Activated CD4-positive, alpha-beta T cell treated with anti-CD3 and anti-CD28 coated beads for 24 hours (primary cell): ENCODE results near the gene CRYGB.
"Not testable (repeated sequence)": the region's sequence is repeated elsewhere in the genome, so short reads cannot be mapped to it uniquely, and the experiment has no call there.

ENCODE experiments used
- DNase-seq, 2 donors: peaks; one replicate each; pipeline ENCODE4 v3.0.0-alpha.2; 2020; ENCODE audit warnings: low read depth in 2 of 2

Gene CRYGB

DNA sequence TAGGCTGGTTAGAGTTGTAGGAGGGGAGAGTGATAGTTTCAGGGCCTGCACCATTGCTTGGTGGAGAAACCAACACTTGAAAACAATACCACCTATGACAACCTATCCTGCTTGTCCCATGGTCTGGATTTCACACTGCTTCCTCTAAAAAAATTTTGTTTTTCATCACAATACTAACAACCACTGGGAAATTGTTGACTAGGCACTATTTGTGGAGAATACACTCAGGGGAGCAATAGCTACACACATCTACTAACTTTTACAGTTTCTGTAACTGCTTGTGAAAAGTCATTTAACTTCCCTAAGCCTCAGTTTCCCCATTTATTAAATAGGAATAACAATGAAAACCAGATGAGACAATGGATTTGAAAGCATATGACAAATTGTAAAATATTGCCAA, 4.1 kb upstream of the CRYGB start:
- DNase-seq, result no peak

DNA sequence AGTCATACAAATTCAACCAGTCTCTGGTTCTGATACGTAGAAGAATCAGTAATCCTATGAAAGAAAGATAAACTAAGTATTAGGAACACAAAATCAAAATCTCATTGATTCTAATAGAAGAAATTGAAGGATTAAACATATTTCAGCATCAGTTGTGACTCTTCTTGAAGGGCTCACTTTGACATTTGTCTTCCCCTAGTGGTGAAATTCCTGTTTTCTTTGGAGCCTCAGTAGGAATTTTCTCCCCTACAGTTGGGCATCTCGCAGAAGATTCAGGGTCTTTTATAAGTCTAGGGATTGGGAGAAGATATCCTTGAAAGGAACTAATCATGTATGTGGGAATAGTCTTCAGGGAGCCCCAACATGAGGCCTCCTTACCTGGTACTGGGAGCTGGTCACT, 2.8 kb upstream of the CRYGB start:
- DNase-seq, result no peak

DNA sequence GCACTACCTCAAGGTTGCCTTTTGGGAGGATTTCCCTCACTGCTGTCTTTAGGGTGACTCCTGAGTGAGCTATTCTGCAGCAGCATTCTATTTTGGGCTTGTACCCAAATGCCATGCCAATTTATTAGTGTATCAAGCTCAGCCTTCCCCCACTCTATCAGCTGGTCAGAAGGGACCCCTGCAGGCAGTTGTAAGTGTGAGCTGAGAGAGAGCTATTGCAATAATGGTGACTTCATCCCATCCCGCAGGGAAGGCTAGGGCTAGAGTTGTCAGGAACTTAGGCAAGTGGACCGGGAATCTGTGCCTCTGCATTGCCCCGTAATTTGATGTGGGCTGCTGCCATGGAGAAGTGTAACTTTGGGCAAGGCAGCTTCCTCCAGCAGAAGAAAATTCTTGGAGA, 1.8 kb upstream of the CRYGB start:
- DNase-seq, result no peak

DNA sequence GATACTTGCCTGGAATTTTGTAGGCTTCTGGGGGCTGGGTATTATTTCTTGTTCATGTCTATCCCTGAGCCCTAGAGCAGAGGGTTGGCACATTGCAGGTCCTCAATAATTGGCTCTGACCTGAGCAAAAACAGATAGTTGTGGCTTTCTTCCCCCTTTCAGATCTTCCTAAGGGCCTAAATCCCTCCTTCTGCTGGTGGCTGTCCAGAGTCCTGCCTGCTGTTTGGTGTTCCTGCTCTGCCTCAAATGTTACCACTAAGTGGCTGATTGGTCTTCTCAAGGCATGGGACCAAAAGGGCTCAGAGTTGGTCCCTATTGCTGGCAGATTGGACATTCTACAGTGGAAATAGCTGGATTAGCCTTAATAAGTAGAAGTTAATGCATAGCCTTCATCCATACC, 1.1 kb upstream of the CRYGB start:
- DNase-seq, result no peak

DNA sequence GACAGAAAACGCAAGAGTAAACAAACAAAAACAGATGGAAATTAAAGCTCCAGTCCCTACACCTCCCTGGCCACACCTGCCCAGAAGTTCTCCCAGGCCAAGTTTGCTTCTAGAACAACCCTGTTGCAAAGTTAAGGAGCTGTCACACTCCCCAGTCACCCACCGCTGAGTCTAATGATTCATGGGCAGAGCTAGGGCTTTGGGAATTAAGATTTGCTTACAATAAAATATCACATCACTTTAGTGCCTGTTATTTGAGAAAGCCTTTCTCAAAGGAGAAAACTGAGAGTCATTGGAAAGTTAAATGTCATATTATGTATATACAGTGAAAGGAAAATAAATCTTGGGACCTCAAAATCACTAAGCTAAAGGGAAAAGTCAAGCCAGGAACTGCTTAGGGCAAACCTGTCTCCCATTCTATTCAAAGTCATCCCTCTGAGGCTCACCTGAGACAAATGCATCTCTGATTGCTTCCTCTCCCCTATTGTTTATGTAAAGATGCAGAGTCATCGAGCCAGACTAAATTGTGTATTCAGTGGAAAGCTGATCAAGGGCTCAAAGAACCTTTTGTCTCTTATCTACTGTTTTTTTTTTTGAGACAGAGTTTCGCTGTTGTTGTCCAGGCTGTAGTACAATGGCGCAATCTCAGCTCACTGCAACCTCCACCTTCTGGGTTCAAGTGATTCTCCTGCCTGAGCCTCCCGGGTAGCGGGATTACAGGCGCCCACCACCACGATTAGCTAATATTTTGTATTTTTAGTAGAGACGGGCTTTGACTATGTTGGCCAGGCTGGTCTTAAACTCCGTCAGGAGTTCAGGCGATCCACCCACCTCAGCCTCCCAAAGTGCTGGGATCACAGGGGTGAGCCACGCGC, 2.8 kb downstream of the CRYGB start:
- no peak for DNase-seq

DNA sequence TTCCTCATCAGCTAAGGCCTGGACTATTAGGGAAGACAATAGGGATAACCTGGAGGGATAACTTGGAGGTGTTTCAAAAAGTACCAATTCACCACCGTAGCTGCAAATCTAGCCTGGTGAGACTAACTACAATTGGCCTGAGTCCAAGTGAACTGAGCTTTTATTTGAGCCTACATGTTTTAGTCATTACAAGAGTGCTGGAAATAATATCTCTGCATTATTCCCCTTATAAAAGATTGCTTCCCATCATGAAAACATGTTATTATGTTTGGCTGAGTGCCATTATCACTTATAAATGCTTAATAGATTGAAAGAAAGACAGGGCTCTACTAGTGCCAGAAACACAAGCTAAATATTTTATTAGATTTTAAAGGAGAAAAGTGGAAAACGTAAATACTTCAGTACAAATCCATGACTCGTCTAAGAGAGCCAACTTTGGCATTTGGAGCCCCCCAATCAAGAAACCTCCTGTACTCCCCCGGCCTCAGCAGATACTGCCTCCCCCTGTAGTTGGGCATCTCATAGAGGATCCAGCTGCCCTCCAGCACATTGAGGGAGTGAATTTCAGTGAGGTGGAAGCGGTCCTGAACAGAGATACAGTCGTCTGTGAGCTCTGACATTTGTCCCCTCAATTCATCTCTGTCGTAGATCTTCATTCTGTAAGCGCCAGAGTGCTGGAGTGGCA, 3.6 kb downstream of the CRYGB start:
- DNase-seq, result no peak

DNA sequence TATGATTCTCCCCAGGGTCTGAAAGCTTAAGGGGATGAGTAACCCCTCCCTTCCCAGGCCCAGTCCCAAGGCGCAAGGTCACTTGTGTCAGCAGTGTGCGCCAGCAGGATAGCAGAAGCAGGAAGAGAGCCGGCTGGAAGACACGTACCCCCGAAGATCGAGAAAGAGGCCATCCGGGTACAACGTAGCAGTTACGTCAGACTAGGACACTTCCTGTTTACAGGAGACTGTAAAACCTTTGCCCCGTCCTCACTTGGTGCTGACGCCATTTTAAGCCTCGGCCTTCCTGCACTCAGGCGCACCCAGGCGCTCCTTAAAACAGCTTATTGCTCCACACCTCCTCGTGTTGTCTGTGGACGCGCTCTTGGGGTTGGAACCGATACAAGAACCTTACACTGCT, 6.5 kb downstream of the CRYGB start:
- DNase-seq, result no peak

DNA sequence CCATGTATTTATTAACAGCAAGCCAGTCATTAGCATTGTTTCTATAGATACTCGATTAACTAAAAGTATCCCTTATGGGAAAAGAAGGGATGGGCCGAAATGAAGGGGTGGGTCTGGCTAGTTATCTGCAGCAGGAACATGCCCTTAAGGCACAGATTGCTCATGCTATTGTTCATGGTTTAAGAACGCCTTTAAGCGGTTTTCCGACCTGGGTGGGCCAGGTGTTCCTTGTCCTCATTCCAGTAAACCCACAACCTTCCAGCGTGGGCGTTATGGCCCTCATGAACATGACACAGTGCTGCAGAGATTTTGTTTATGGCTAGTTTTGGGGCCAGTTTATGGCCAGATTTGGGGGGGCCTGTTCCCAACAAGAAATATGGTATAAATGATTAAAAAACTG, 7.6 kb downstream of the CRYGB start:
- not testable (repeated sequence) for DNase-seq

DNA sequence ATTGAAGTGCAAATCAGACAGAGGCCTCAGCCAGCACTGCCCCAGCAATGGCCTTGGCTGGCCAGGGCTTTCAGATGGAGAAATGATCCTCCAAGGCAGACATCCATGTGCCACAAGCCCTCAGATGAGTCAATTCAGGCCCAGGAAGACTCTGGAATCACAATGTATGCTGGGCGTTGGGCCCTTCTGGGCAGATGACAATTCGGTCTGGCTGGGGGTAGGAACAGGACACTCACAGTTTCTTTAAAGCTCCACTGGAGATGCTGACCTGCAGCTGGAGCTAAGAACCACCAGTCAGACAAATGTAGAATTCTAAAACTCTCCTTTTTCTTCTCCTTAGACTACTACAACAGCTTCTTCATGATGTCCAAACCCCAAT, 9.3 kb downstream of the CRYGB start:
- no peak for DNase-seq

DNA sequence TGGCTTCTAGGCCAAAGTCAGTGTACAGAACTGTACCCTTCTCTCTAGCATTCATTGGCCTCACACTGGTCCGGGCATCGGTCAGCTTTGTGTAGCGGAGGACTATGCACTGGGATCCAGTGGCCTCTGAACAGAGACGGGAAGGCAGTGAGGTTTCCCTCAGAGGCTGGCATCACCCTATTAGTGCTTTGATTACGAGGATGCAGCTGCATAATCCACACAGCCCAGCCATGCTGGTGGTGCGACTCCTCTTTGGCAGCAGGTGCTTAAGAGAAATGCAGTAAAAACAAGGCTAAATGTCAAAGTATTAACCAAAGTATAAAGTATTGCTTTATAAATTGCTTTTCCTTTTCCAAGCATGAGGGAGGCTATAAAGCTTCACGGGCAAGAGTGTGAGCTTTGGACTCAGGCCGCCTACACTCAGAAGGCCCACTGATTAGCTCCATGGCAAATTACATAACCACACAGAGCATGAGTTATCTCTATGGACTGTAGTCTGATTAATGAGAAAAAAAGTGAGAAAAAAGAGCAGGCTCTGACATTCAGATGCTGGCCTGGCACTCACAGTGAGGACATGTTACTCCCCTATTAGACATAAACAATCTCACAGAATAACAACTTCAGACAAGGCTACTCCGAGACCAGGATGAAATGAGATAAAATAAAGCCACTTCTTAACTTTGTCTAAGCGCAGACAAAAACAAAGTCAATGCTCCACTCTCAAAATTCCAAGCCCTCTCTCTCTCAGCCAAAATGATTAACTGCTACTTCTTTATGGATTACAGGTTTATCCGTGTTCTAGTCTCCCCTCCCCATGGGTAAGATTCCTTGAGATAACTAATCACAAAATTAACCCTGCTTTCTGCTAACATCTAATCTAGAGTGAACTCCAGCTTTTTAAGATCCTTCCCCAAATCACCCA, 9.9 kb downstream of the CRYGB start:
- DNase-seq, result no peak

DNA sequence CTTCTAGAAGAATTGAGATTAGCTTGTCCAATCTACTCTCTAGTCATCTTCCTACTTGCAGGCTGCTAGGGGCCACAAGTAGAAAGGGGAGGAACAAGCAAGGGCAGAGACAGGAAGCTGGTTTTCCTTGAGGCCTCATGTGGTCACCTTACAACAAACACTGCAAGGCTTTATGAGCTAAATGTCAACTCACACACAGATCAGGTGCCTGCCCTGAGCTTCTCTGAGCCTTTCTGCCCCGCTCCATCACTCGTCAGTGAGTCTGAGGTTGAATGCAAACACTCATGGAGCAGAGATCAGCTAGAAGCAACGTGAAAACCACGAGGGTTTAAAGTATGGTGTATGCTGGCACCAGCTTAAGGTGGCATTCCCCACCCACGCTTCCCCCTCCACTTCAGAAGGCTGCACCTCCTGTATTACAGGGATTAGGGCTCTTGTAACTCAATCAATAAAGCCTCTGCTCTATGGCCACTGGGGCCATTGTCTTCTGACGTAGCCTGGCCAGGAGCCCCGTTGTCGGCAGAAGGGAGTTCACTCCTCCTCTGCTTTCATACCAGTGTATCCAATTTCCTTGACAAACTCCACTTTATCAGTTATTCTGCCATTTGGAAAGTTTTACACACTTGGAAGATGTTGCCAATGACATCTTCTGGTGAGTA, 10.9 kb downstream of the CRYGB start:
- no peak for DNase-seq

DNA sequence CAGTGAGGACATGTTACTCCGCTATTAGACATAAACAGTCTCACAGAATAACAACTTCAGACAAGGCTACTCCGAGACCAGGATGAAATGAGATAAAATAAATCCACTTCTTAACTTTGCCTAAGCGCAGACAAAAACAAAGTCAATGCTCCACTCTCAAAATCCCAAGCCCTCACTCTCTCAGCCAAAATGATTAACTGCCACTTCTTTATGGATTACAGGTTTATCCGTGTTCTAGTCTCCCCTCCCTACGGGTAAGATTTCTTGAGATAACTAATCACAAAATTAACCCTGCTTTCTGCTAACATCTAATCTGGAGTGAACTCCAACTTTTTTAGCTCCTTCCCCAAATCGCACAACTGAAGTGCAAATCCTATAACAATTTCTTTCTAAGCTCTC, 15.2 kb downstream of the CRYGB start:
- no peak for DNase-seq

DNA sequence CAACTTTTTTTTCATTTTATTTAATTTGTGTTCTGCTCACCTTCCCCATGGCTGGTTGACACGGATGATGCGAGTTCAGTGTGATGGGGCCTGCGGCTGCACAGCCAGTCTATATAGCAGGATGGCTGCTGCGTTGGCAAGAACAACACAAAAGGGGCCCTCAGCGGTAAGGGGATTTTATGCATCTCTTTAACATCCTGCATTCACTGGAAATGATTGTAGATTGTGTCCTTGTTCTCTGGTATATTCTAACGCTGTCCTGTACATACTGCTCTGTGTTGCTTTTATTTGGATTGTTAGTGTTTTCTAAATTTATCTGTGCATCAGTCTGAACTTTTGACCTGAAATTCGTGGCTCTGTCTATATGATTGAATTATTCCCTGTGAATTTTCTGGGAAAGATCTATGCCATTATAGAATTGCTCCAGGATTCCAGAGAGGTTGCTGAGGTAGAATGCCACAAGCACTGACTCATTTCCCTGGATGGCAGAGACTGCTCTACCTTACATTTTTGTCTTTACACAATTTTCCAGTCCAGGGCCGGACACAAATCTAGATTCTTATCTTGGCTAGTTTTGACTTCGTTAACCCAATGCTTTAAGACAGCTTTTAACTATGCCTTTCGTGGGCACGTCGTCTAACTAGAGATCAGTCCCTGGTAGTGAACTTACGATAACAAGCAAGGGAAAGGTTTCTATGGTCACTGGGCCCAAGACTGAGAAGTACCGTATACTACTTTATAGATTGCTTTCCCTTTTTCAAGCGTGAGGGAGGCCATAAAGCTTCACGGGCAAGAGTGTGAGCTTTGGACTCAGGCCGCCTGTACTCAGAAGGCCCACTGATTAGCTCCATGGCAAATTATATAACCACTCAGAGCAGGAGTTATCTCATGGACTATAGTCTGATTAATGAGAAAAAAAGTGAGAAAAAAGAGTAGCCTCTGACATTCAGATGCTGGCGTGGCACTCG, 15.9 kb downstream of the CRYGB start, which contains the start of gene CRYGC:
Gene CRYGC, minus strand, starts transcription at position 85 of the 968 bp plus-strand sequence. Its CDS starts 36 bp downstream, at position 49.
- DNase-seq, result no peak

DNA sequence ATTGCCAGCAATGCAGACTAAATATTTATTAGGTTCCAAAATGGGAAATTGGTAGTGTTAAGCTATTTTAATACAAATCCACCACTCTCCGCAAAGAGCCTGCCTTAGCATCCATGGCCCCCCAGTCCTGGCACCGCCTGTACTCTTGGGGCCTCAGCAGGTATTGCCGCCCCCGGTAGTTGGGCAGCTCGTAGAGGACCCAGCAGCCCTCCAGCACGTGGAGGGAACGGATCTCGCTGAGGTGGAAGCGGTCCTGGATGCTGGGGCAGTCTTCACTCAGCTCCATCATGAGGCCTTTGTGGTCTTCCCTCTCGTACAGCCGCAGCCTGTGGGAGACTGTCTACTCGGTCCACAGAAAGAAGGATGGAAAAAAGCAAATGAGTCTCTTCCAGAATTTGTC, 17.8 kb downstream of the CRYGB start:
- no peak for DNase-seq

DNA sequence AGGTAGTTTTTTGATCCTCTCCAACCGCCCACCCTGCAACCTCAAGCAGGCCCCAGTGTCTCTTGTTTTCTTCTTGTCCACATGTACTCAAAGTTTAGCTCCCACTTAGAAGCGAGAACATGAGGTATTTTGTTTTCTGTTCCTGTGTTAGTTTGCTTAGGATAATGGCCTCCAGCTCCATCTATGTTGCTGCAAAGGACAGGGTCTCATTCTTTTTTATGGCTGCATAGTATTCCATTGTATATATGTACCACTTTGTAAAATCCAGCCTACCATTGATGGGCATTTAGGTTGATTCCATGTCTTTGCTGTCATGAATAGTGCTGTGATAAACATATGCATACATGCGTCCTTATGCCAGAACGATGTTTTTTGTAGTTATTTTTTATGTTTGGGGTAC, 18.9 kb downstream of the CRYGB start:
- DNase-seq, result no peak

DNA sequence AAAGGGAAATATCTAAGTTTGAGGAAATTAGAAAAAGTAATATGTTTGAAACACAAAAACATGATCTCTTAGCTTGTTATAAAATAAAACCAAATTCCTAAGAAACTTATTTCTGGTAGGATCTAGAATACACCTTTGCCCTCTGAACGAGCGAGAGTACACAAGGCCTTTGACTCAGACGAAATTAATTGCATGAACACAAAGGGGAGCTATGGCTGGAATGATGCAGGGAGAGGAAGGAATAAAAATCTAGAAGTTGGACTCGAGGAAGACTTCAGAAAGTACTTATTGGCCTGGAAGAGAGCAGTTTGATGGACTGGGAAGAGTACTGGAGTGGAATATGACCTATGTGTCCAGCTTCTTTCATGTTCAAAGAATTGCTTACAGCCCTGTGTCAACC, 20.7 kb downstream of the CRYGB start:
- no peak for DNase-seq

DNA sequence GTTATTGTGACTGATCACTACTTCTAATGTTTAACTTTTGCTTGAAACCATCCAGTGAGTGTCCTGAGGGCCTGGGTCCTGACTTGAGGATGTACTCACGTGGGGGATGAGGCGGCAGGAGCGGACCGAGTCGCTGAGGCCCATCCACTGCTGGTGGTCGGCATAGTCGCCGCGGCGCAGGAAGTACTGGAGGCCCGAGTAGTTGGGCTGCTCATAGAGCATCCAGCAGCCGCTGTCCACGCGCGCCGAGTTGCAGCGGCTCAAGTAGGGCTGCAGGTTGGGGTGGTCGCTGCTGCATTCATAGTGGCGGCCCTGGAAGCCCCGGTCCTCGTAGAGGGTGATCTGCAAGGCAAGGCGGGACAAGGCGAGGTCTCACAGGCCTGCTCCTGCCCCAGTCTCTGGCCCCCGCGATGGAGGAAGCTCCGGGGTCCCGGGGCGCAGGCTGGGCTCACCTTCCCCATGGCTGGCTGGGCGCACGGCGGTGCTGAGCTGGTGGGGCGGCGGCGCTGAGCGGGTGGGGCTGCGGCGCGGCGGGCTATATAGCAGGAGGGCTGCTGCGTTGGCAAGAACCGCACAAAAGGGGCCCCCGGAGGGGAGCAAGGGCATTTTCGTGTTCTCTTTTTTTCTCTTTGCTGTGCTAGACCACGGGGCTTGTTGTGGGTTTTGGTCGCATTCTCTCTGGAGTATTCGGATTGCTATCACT, 21.8 kb downstream of the CRYGB start, which contains the start of gene CRYGD:
Gene CRYGD, minus strand, starts transcription at position 512 of the 703 bp plus-strand sequence. Its CDS starts 51 bp downstream, at position 461.
- not testable (repeated sequence) for DNase-seq

DNA sequence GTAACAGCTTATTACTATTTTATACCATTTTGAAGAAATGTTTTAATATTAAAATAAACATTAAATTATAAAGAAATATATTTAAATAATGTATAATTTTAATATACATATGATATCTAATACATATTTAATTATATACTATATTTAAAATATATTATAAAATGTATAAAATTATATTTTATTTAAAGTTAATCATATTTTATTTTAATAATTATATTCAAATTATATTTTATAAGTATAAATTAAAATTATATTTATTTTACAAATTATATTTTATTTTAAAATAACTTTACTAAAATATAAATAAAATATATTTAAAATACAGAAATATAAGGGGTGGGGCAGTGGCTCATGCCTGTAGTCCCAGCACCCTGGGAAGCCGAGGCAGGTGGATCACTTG, 23.7 kb downstream of the CRYGB start:
- DNase-seq, result no peak

DNA sequence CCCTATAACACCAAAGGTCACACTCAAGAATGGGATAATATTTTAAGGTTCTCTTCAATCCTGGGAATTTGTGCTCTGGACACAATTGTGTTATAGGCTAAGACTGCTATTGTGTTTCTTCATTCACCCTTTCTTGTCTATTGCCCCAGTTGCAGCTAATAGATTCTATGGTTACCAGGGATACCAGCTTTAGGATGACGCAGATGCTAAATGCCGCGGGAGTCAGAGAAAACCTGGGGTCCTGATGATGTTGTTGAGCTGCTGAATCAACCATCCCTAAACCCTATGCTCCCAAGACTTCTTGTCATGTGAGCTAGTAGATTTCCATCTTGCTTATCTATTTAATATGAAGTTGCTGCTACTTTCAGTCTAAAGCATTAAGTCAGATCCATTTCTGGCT, 27.0 kb downstream of the CRYGB start:
- DNase-seq, result no peak

DNA sequence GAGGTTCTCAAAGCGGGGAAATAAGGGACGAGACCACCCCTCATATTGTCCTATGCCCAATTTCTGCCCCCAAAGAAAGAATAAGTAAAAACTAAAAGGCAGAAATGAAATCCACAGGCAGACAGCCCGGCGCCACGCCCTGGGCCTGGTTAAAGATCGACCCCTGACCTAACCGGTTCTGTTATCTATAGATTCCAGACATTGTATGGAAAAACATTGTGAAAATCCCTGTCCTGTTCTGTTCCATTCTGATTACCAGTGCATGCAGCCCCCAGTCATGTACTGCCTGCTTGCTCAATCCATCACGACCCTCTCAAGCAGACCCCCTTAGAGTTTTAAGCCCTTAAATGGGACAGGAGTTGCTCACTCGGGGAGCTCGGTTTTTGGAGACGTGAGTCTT, 28.6 kb downstream of the CRYGB start:
- not testable (repeated sequence) for DNase-seq
